ENCODE results near the gene DNM1L.

Gene DNM1L

DNA sequence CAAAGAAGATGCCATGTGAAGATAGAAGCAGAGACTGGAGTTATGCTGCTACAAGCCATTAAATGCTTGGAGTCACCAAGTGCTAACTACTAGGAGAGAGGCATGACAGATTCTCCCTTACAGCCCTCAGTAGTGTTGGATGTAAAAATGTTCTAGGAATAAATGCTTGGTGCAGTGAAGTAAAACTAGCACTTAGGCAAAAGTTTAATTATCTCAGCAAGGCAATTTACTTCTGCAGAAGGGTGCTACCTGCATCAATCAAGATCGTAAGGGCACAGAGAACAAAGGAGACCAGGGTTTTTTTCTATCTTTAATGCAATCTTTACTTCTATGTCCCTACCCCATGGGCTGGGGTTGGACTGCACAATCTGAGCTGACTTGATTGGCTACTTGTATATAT is 9.5 kb upstream of the DNM1L start:
- Mint-ChIP-seq H3K36me3 (ENCODE audit: low read depth) (no peaks in the 10 kb centered on the region), H3K27me3 (ENCODE audit: low read depth) (no peaks in the 10 kb centered on the region), H3K4me1 (peaks cover 12% of the 10 kb centered on the region), H3K4me3 (no peak overlapping the region), H3K27ac (no peak overlapping the region), H3K9me3 (peaks cover 11% of the 10 kb centered on the region)
- TF ChIP-seq CTCF (IDR thresholded peaks at IDR 0.05; ENCODE audit: unreplicated experiment in 3 of 3) = no peak

DNA sequence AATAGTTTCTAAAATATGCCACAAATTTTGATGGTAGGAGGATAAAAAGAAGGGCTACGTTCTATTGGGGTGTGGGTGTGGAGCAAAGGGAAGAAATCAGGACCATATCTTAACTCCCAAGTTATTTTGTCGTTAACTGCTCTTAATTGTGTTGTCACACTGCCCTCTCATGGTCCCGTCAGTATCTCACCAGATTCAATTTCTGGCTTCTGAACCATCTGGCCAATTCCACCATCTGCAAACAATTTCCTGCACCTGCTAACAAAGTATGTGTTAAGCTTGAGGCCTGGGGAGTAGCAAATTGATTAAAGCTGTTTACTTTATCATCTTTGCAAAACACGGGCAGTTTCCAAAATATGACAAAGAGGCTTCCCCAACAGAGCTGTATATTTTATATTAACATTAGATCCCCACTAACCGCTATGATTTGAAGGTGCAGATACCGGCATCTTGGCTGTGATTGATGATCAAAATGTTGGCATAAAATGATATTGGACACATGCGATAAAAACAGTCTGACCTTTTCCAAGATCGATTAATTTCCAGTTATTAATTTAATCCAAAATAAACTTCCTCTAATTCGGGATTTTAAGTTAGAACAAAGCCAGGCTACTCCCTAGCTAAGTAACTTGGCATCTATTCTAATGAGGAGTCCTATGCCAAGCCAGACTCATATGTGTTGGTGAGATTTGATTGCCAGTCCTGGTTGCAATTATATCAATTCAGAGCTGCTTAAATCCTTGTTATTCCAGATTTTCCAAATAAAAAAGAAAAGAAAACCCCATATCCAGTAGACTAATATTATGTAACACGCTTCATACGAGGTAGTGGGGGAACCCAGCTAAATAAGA is 6.9 kb upstream of the DNM1L start:
- Mint-ChIP-seq H3K27ac (peak overlapping the region in 2 of 3 experiments; percentile 1 to 6), H3K36me3 (ENCODE audit: low read depth) (no peaks in the 10 kb centered on the region), H3K4me3 (no peak overlapping the region), H3K9me3 (peaks cover 11% of the 10 kb centered on the region), H3K4me1 (peaks cover 12% of the 10 kb centered on the region), H3K27me3 (ENCODE audit: low read depth) (no peaks in the 10 kb centered on the region)
- peak; percentile 64 to 76 (median 66) for TF ChIP-seq CTCF (IDR thresholded peaks at IDR 0.05; ENCODE audit: unreplicated experiment in 3 of 3)

- peaks cover 18% of the 10 kb centered on the region for H3K4me1 Mint-ChIP-seq
- no peak for TF ChIP-seq CTCF (IDR thresholded peaks at IDR 0.05; ENCODE audit: unreplicated experiment in 3 of 3)
- H3K27ac Mint-ChIP-seq = peak overlapping the region; percentile 88 to 98 (median 97)
- no peaks in the 10 kb centered on the region for H3K9me3 Mint-ChIP-seq
- H3K27me3 Mint-ChIP-seq (ENCODE audit: low read depth) = no peaks in the 10 kb centered on the region
- H3K36me3 Mint-ChIP-seq (ENCODE audit: low read depth) = peaks cover 14% of the 10 kb centered on the region
- peak overlapping the region; percentile 85 to 98 (median 89) for H3K4me3 Mint-ChIP-seq
These were observed 778 bp downstream of the DNM1L start for GRCh38 chr12:32679920-32680237.

GRCh38 chr12:32680787-32681186 is 1.7 kb downstream of the DNM1L start:
- Mint-ChIP-seq H3K9me3 (no peaks in the 10 kb centered on the region), H3K36me3 (ENCODE audit: low read depth) (peaks cover 23% of the 10 kb centered on the region), H3K4me3 (peak overlapping the region; percentile 85 to 98 (median 89)), H3K27me3 (ENCODE audit: low read depth) (no peaks in the 10 kb centered on the region), H3K4me1 (peaks cover 18% of the 10 kb centered on the region), H3K27ac (peak overlapping the region; percentile 88 to 98 (median 97))
- no peak for TF ChIP-seq CTCF (IDR thresholded peaks at IDR 0.05; ENCODE audit: unreplicated experiment in 3 of 3)

GRCh38 chr12:32681272-32681671 is 2.2 kb downstream of the DNM1L start:
- Mint-ChIP-seq H3K4me3 (peak overlapping the region; percentile 9 to 61 (median 53)), H3K9me3 (no peaks in the 10 kb centered on the region), H3K36me3 (ENCODE audit: low read depth) (peaks cover 26% of the 10 kb centered on the region), H3K4me1 (peaks cover 18% of the 10 kb centered on the region), H3K27ac (peak overlapping the region in 2 of 3 experiments; percentile 28 to 44), H3K27me3 (ENCODE audit: low read depth) (no peaks in the 10 kb centered on the region)
- TF ChIP-seq CTCF (IDR thresholded peaks at IDR 0.05; ENCODE audit: unreplicated experiment in 3 of 3) = no peak

- TF ChIP-seq CTCF (IDR thresholded peaks at IDR 0.05; ENCODE audit: unreplicated experiment in 3 of 3) = no peak
- Mint-ChIP-seq H3K9me3 (peaks cover 9% of the 10 kb centered on the region), H3K27me3 (ENCODE audit: low read depth) (no peaks in the 10 kb centered on the region), H3K4me3 (no peak overlapping the region), H3K27ac (no peak overlapping the region), H3K36me3 (ENCODE audit: low read depth) (peaks cover 65% of the 10 kb centered on the region), H3K4me1 (no peaks in the 10 kb centered on the region)
These were observed 7.2 kb downstream of the DNM1L start for GRCh38 chr12:32686340-32686739.
